Right lobe of liver (tissue), 6 donors: ENCODE measurements around the gene TMTC1. TPM values are rescaled to one million over a fixed set of nuclear protein-coding genes. Genes with fewer than 3 reads are reported as not detected.

ENCODE experiments used
- ATAC-seq, 4 donors: fragments of 200-7000 bp; cut with Tn5 transposase; one replicate each; pipeline ENCODE4 v1.9.1; 2020; ENCODE audit warnings: mild to moderate bottlenecking in 4 of 4, moderate library complexity in 4 of 4
- DNase-seq, 3 donors: peaks; one replicate each; pipeline ENCODE4 v3.0.0-alpha.2; 2020
- H3K27ac ChIP-seq, 3 donors: fragments of 200-600 bp; one replicate each; pipeline ENCODE4 v1.8.0; 2022
- H3K27me3 ChIP-seq, 2 donors: fragments of 200-600 bp; one replicate each; pipeline ENCODE4 v1.8.0; 2022
- H3K36me3 ChIP-seq, 4 donors: fragments of 200-600 bp; sonication (generic) in 1 of 4; one replicate each; pipeline versions ENCODE4 v1.5.1 to v1.8.0; 2017 to 2022; ENCODE audit warnings: control low read depth in 1 of 4
- H3K4me1 ChIP-seq, 4 donors: fragments of 200-600 bp; sonication (generic) in 1 of 4; one replicate each; pipeline versions ENCODE4 v1.5.1 to v1.8.0; 2017 to 2022; ENCODE audit warnings: control low read depth in 1 of 4
- H3K4me3 ChIP-seq, 3 donors: fragments of 200-600 bp; one replicate each; pipeline ENCODE4 v1.8.0; 2022
- H3K9me3 ChIP-seq, 4 donors: fragments of 200-600 bp; sonication (generic) in 1 of 4; one replicate each; pipeline versions ENCODE4 v1.5.1 to v1.8.0; 2017 to 2022; ENCODE audit warnings: control low read depth in 1 of 4
- CTCF ChIP-seq, 4 donors: fragments of 200-600 bp in 3 of 4; fragments of 450-650 bp in 1 of 4; IDR thresholded peaks; one replicate each; pipeline versions ENCODE4 v1.5.1 to v1.8.0; 2016 to 2022; ENCODE audit warnings: antibody characterized with exemption in 4 of 4, mild to moderate bottlenecking in 2 of 4
- POLR2A ChIP-seq: fragments of 450-650 bp; IDR thresholded peaks from one replicate; pipeline ENCODE4 v1.6.1; 2017; ENCODE audit warnings: antibody characterized with exemption, mild to moderate bottlenecking
- WGBS: methylation state at CpG from one replicate; pipeline ENCODE4 v1.1.6; 2018; ENCODE audit warnings: low coverage, low lambda C conversion rate; ENCODE audit not compliant: insufficient coverage; ENCODE audit errors: missing lambda C conversion rate; 5-methylcytosine and 5-hydroxymethylcytosine counted together
- intact Hi-C, 2 donors: fragments of 100-400 bp; cut with DNase I; formaldehyde crosslinking; loops; one replicate each; pipeline versions ENCODE4 v1.11.2 to v1.14.1; 2022
- total RNA-seq, 6 experiments: library from RNA; depleted of rRNA in 2 of 6; stranded (reverse); fragments of >200 nt in 2 of 6; fragmentation: NEBNext Ultra II Directional in 3 of 6; extraction: Animal tissue kit (Norgen Biotek cat#: 25700) in 3 of 6; gene quantifications; one replicate each; pipeline versions ENCODE4 v1.1.0 to v1.2.4, GENCODE V29; 2016 to 2023
- donor health status: DM: no; HTN: yes; CAD: no.
- donor health status: DM: no; HTN: no; CAD: no.
- donor health status: DM: no; HTN: no; CAD: no.
- donor health status: DM: no; HTN: yes; CAD: no.
- donor health status: DM: no; HTN: yes; CAD: no.

The TMTC1 gene
- total RNA-seq, 6 experiments from 2014 or later: 3.0 to 4.2 (median 3.5) TPM

- ATAC-seq (no peak), DNase-seq (no peak)
- 59% methylated on average over 4 of the region's 4 CpGs for WGBS
- Histone ChIP-seq H3K27ac (no peak overlapping the region), H3K4me3 (no peak overlapping the region), H3K36me3 (no peaks in the 10 kb centered on the region), H3K9me3 (no peaks in the 10 kb centered on the region), H3K4me1 (no peaks in the 10 kb centered on the region), H3K27me3 (no peaks in the 10 kb centered on the region)
- no peak for TF ChIP-seq POLR2A
- no peak for TF ChIP-seq CTCF (IDR thresholded peaks at IDR 0.05)
- intact Hi-C loops: no loop called here
Measured at GRCh38 chr12:29463198-29463597, 320.5 kb downstream of the TMTC1 start.

GRCh38 chr12:29460082-29460481 lies 323.7 kb downstream of the TMTC1 start:
- 98% methylated on average over 2 of the region's 2 CpGs for WGBS
- TF ChIP-seq POLR2A: no peak
- TF ChIP-seq CTCF (IDR thresholded peaks at IDR 0.05): no peak

GRCh38 chr12:29455087-29455486 lies 328.7 kb downstream of the TMTC1 start:
- TF ChIP-seq CTCF (IDR thresholded peaks at IDR 0.05): no peak
- TF ChIP-seq POLR2A: no peak
- intact Hi-C loops: no loop called here
- no peak overlapping the region for H3K27ac ChIP-seq

More at GRCh38 chr12:29460082-29460481, 323.7 kb downstream of the TMTC1 start:
- Histone ChIP-seq H3K36me3 (no peaks in the 10 kb centered on the region), H3K27me3 (no peaks in the 10 kb centered on the region), H3K27ac (no peak overlapping the region), H3K4me1 (no peaks in the 10 kb centered on the region), H3K4me3 (no peak overlapping the region), H3K9me3 (no peaks in the 10 kb centered on the region)
- DNase-seq: no peak
- no peak for ATAC-seq
- intact Hi-C loops: no loop called here

GRCh38 chr12:29451888-29452287 lies 331.9 kb downstream of the TMTC1 start:
- Histone ChIP-seq H3K27ac (no peak overlapping the region), H3K4me3 (no peak overlapping the region), H3K4me1 (peaks cover 0 to 9% (median 0%) of the 10 kb centered on the region in 4 donors), H3K27me3 (no peaks in the 10 kb centered on the region), H3K9me3 (no peaks in the 10 kb centered on the region), H3K36me3 (no peaks in the 10 kb centered on the region)
- TF ChIP-seq POLR2A (no peak), CTCF (IDR thresholded peaks at IDR 0.05) (no peak)
- intact Hi-C loops: no loop called here
- WGBS: 28% methylated on average over 2 of the region's 2 CpGs
- DNase-seq (peak; percentile 30 to 75 (median 71)), ATAC-seq (peak; percentile 86 to 99 (median 87))

More at GRCh38 chr12:29455087-29455486, 328.7 kb downstream of the TMTC1 start:
- Histone ChIP-seq H3K36me3 (no peaks in the 10 kb centered on the region), H3K9me3 (no peaks in the 10 kb centered on the region), H3K4me3 (no peak overlapping the region), H3K27me3 (no peaks in the 10 kb centered on the region), H3K4me1 (peaks cover 0 to 9% (median 0%) of the 10 kb centered on the region in 4 donors)
- no peak for DNase-seq
- ATAC-seq: no peak
- 29% methylated on average over 1 of the region's 1 CpG for WGBS
